Epithelial cell of esophagus (primary cell): ENCODE results near the gene DCT.
"Not testable (repeated sequence)": the region's sequence is repeated elsewhere in the genome, so short reads cannot be mapped to it uniquely, and the experiment has no call there.

Source experiments
- DNase-seq: peaks from one replicate; pipeline ENCODE4 v3.0.0; 2010; ENCODE audit warnings: low read depth
- H3K4me3 ChIP-seq: 2 replicates; pipeline ENCODE4 v1.5.1; 2011; ENCODE audit warnings: mild to moderate bottlenecking, low read length, control low read depth
- CTCF ChIP-seq: IDR thresholded peaks from 2 replicates; pipeline ENCODE4 v1.5.1; 2011; ENCODE audit warnings: low read depth, mild to moderate bottlenecking, low read length, control low read depth, inconsistent platforms; ENCODE audit not compliant: insufficient read depth; ENCODE audit errors: missing control alignments

The DCT gene

GRCh38 chr13:94479616-94480015 is at the start of gene DCT:
DCT (minus strand) TSS chr13:94479682; CDS start chr13:94479255, 427 bp downstream.
- TF ChIP-seq CTCF: no peak
- H3K4me3 ChIP-seq: no peak within 1 kb of the TSS
- no peak for DNase-seq

GRCh38 chr13:94526956-94527355 is 47.5 kb upstream of the DCT start:
- not testable (repeated sequence) for DNase-seq, H3K4me3 ChIP-seq

- no peak for DNase-seq
- no peak for TF ChIP-seq CTCF
Observed at GRCh38 chr13:94525781-94526180, 46.3 kb upstream of the DCT start.

GRCh38 chr13:94524407-94524806 is 44.9 kb upstream of the DCT start:
- TF ChIP-seq CTCF: no peak
- no peak for DNase-seq
- no peak overlapping the region for H3K4me3 ChIP-seq

More at GRCh38 chr13:94525781-94526180, 46.3 kb upstream of the DCT start:
- no peak overlapping the region for H3K4me3 ChIP-seq

- no peak for DNase-seq
- no peak for TF ChIP-seq CTCF
- no peak overlapping the region for H3K4me3 ChIP-seq
Observed at GRCh38 chr13:94520001-94520400, 40.5 kb upstream of the DCT start.

- no peak for DNase-seq
- no peak overlapping the region for H3K4me3 ChIP-seq
- no peak for TF ChIP-seq CTCF
Observed at GRCh38 chr13:94516456-94516855, 37.0 kb upstream of the DCT start.

- no peak for DNase-seq
- H3K4me3 ChIP-seq: no peak overlapping the region
- TF ChIP-seq CTCF: no peak
Observed at GRCh38 chr13:94515911-94516310, 36.4 kb upstream of the DCT start.
